IPS-15b (cell line): ENCODE measurements around the gene LOXHD1.
A peak's percentile ranks its signal among the peaks of the same experiment; 100 is the strongest.

Experiments used
- H3K27me3 ChIP-seq: one replicate; pipeline ENCODE4 v1.6.1; 2013; ENCODE audit warnings: low read length; ENCODE audit not compliant: control insufficient read depth, insufficient read depth
- H3K36me3 ChIP-seq: one replicate; pipeline ENCODE4 v1.6.1; 2013; ENCODE audit warnings: low read length; ENCODE audit not compliant: control insufficient read depth, insufficient read depth
- H3K4me1 ChIP-seq: one replicate; pipeline ENCODE4 v1.6.1; 2013; ENCODE audit warnings: mild to moderate bottlenecking, low read length; ENCODE audit not compliant: control insufficient read depth, insufficient read depth
- H3K4me3 ChIP-seq: one replicate; pipeline ENCODE4 v1.5.1; 2013; ENCODE audit warnings: low read depth, low read length
- H3K9ac ChIP-seq: one replicate; pipeline ENCODE4 v1.6.1; 2013; ENCODE audit warnings: low read depth, mild to moderate bottlenecking, low read length
- H3K9me3 ChIP-seq: one replicate; pipeline ENCODE4 v1.6.1; 2013; ENCODE audit warnings: mild to moderate bottlenecking, low read length; ENCODE audit not compliant: control insufficient read depth, insufficient read depth

The LOXHD1 gene

DNA sequence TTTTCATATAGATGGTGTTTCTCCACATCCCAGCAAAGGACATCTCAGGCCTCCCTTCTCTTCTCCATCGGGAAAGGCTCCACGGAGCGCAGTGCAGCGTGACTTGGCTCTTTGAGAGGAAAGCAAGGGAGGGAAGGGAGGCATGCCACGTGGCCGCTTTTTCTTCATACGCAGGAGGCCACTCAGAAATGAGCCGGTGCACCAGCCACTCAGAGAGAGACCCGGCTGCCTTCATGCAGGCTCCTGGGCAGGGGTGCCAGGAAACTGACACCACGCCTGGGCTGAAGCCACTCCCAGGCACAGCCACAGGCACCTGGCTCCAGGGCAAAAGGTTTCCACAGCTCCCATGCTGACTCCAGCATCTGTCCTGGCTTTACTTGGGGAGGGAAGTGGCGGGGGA is 11.1 kb upstream of the LOXHD1 start:
- no peak overlapping the region for H3K4me3 ChIP-seq

DNA sequence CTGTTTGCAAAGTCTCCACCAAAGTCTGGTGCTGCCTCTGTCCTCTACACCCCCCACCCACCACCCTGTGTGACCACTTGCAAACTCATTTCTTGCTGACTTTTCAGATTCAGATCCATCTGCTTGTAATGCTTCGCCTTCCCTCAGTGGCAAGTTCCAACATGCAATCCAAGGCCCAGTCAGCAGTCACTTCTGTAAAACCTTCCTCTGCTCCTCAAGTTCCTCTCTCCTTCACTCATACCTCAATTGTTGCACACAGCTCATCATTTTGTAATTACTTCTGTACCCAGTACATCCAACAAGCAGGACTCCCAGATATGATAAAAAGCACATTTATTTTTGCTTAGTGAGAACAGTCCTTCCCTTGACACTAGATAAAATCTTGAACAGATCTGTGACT is 6.5 kb upstream of the LOXHD1 start:
- Histone ChIP-seq H3K36me3 (no peaks in the 10 kb centered on the region), H3K4me3 (no peak overlapping the region), H3K27me3 (no peaks in the 10 kb centered on the region), H3K9me3 (no peaks in the 10 kb centered on the region), H3K4me1 (no peaks in the 10 kb centered on the region), H3K9ac (no peak overlapping the region)

More for the DNA sequence above, 11.1 kb upstream of the LOXHD1 start:
- Histone ChIP-seq H3K4me1 (no peaks in the 10 kb centered on the region), H3K9ac (no peak overlapping the region), H3K9me3 (no peaks in the 10 kb centered on the region), H3K27me3 (no peaks in the 10 kb centered on the region), H3K36me3 (no peaks in the 10 kb centered on the region)

DNA sequence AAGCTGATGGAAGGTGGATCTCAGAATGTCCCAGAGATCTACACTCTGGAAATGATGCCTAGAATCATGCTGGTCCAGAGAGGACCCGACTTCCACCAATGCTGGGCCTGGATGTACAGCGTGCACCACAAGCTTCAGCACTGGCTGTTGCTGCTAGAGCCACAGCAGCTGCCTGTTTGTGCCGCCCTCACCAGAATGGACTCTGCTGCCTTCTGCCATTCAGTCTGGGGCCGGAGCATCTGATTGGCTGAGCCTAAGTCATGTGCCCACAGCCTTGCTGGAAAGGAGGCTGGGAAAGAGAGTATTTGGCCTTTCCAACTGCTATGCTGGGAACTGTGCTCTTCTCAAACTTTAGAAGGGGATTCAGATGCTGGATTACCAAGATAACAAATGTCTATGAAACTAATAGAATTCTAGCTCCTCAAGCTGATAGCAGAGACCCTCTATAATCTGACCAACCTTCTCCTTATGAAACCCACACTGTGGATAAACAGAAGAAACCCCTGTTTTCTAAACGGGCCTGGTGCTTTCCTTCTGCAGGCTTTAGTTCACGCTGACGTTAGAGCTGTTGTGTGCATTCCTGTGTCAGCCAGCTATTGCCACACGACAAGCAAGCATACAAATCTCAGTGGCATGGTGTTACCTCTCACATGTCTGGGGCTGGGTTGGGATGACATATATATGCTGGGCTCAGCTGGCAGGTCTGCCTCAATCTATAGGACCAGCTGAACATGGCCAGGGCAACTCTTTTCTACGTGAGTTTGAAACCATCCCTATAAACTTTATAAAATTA is 4.1 kb upstream of the LOXHD1 start:
- H3K9ac ChIP-seq = no peak overlapping the region
- no peak overlapping the region for H3K4me3 ChIP-seq
- no peaks in the 10 kb centered on the region for H3K27me3 ChIP-seq
- H3K36me3 ChIP-seq = no peaks in the 10 kb centered on the region
- peaks cover 7% of the 10 kb centered on the region for H3K4me1 ChIP-seq
- no peaks in the 10 kb centered on the region for H3K9me3 ChIP-seq

DNA sequence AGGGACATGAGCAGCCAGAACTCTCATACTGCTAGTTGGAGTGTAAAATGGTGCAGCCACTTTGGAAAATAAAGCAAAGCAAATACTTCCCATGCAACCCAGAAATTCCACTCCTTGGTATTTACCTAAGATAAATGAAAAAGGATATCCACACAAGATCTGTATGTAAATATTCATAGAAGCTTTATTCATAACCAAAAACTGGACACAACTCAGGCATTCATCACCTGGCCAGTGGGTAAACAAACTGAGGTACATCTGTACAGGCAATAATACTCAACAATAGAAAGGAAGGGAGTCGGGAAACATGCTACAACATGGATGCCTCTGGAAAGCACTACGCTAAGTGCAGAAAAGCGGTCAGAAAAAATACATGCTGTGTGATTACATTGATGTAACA is 2.5 kb upstream of the LOXHD1 start:
- no peak overlapping the region for H3K9ac ChIP-seq
- H3K4me3 ChIP-seq = no peak overlapping the region
- H3K27me3 ChIP-seq = no peaks in the 10 kb centered on the region
- H3K36me3 ChIP-seq = no peaks in the 10 kb centered on the region
- peaks cover 7% of the 10 kb centered on the region for H3K4me1 ChIP-seq
- no peaks in the 10 kb centered on the region for H3K9me3 ChIP-seq

DNA sequence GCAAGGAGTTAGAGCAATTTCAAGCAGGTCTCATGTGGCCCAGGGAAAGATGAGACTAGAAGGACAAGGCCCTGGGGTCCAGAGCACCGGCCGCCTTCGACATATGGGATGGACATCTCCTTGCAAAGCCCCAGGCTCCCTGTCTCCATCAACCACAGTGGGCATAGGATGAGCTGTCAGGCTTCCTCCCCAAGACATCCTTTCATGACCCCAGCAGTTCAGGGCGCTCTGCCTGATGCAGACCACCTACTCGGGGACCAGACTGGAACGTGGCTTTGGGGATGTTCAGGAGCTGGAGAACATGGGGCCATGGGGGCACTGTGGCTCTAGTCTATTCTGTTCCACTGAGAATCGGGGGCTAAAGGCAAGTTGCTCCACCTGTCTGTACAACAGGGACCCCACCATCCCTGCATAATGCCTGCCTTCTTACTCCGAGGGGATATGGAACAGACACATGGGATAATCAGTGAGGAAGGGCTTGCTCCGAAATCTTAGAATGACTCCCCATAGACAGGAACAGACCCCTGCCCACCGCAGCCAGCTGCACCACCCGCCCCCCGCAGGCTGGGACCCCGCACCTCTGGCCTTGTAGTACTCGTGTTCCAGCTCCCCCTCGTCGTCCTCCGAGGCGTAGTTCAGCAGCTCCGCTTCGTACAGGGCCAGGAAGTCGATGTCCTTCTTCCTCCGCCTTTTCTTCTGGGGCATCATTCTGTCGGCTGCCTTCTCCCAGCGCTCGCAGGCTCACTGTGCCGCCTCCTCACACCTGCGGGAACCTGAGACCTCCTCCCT is 500 bp downstream of the LOXHD1 start:
- Histone ChIP-seq H3K27me3 (no peaks in the 10 kb centered on the region), H3K36me3 (no peaks in the 10 kb centered on the region), H3K4me1 (peaks cover 7% of the 10 kb centered on the region), H3K9ac (no peak overlapping the region), H3K4me3 (peak overlapping the region; percentile 13), H3K9me3 (no peaks in the 10 kb centered on the region)

DNA sequence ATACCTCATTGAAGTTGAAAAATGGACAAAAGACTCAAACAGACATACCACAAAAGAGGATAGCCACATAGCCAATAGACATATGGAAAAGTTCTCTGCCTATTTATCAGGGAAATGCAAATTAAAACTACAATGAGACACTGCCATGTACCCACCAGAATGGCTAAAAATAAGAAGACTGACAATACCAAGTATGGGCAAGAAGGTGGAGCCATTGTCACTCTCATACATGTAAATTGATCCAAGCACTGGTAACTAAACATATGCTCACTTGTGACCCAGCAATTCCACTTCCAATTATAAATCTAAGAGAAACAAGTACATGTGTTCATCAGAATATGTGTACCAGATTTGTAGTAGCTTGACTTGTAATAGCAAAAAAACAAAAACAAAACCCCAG is 4.6 kb downstream of the LOXHD1 start:
- H3K4me1 ChIP-seq = peaks cover 2% of the 10 kb centered on the region
- no peak overlapping the region for H3K9ac ChIP-seq
- no peaks in the 10 kb centered on the region for H3K27me3 ChIP-seq
- H3K36me3 ChIP-seq = no peaks in the 10 kb centered on the region
- H3K9me3 ChIP-seq = no peaks in the 10 kb centered on the region
- no peak overlapping the region for H3K4me3 ChIP-seq

DNA sequence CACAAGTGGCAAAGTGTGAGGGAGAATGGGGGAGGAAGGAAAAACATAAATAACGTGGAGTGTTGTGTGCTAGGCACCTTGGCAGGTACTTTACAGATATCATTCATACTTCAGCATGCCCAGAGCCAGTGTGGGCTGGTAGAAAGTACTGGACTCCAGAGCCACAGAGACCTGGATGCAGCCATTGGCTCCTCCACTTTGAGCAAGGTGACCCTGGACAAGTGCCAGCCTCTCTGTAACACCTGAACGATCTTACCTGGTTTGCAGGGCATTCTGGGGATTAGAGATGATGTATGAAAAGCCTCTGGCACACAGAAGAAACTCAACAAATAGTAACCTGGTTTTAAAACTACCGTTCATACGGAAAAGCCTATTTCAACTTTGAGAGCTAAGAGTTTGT is 6.3 kb downstream of the LOXHD1 start:
- no peaks in the 10 kb centered on the region for H3K9me3 ChIP-seq
- no peaks in the 10 kb centered on the region for H3K36me3 ChIP-seq
- no peak overlapping the region for H3K9ac ChIP-seq
- no peaks in the 10 kb centered on the region for H3K4me1 ChIP-seq
- no peak overlapping the region for H3K4me3 ChIP-seq
- H3K27me3 ChIP-seq = no peaks in the 10 kb centered on the region

DNA sequence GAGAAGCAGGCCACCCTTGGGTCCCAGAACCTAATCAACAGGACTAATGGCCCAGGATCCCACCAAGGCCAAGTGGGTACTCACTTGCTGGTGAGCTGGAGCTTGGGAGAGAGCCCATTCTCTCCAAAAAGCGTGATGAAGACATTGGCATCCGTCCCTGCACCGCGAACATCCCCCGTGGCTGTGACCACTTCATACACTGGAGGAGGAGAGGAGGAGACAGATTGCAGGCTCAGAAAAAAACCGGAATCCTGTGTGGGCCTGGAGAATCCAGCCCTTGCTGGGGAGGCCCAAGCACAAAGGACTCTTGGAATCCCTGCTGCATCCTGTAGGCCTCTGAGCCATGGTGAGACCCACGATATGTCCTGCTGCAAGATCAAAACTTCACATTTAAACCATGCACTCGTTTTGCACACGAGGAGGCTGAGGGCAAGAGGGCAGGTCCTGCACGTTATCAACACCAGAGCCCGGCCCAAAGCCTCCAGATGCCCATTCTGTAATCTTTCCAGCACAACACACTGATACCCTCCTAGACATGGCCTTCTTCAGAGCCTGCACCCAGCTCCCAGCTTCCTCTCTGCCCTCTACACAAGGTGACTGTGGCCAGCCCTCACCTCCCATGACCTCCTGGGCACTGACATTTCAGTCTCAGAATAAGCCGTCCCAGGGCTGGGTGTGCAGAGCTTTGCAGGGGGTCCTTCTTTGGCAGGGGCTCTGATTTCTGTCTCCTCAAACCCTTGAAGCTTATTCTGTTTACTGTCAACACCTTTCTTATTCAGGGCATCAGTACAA is 7.8 kb downstream of the LOXHD1 start:
- Histone ChIP-seq H3K4me1 (no peaks in the 10 kb centered on the region), H3K36me3 (no peaks in the 10 kb centered on the region), H3K27me3 (no peaks in the 10 kb centered on the region), H3K4me3 (no peak overlapping the region), H3K9me3 (no peaks in the 10 kb centered on the region), H3K9ac (no peak overlapping the region)

DNA sequence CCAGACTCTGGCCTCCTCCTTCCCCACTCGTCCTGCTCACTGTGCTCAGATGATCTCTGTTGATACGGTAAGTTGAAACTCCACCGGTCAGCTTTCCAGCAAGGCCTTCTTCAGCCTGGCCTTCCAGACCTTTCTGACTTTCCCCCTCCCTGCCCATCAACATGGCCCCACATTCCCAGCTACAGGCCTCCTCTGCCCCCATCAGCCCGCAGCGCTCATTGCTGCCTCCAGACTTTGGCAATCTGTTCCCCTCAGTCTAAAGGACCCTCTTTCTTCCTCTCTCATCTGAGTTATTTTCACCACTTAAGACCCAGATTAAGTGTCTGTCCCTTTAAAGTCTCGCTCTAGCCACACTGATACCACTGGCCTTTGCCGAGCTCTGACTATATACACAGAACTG is 10.6 kb downstream of the LOXHD1 start:
- Histone ChIP-seq H3K4me1 (no peaks in the 10 kb centered on the region), H3K36me3 (no peaks in the 10 kb centered on the region), H3K27me3 (no peaks in the 10 kb centered on the region), H3K9ac (no peak overlapping the region), H3K4me3 (no peak overlapping the region), H3K9me3 (no peaks in the 10 kb centered on the region)

DNA sequence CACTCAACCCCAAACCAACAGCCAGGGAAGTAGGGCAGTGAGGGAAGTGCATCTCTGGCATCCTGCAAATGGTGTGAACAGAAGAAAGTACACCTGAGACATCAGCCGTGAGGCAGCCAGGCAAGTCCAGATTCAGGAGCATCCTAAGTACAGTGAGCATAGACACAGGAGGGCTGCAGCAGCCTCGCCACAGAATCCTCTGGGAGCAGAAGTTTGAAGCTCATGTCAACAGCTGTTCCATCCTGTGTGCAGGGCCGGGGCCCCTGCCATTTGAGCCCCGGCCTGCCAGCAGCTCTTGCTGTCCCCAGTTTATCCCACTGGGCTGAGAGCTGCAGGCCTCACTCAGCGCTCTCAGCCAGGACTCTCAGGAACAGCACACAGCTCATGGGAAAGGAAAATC is 14.5 kb downstream of the LOXHD1 start:
- no peaks in the 10 kb centered on the region for H3K9me3 ChIP-seq

DNA sequence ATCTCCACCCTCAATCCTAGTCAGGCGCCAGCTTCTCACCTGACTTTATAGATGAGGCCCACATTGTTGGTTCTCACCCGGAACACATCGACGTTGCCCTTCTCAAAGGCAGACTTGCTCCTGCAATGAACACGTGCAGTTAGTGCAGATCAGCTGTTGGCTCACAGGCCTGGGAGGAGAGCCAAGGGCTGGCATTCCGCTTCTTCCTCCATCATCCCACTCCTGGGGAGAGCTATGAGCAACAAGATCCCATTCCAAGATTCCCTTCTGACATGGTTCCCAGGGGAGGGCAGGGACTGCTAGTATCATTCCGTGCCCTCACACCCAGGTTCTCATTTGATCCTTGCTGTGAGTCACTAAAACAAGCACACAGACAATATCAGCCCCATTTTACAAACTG is 15.1 kb downstream of the LOXHD1 start:
- no peaks in the 10 kb centered on the region for H3K9me3 ChIP-seq
- no peaks in the 10 kb centered on the region for H3K4me1 ChIP-seq
- H3K36me3 ChIP-seq = no peaks in the 10 kb centered on the region
- no peaks in the 10 kb centered on the region for H3K27me3 ChIP-seq
- no peak overlapping the region for H3K4me3 ChIP-seq
- no peak overlapping the region for H3K9ac ChIP-seq

More for the DNA sequence above, 14.5 kb downstream of the LOXHD1 start:
- Histone ChIP-seq H3K36me3 (no peaks in the 10 kb centered on the region), H3K9ac (no peak overlapping the region), H3K4me3 (no peak overlapping the region), H3K27me3 (no peaks in the 10 kb centered on the region), H3K4me1 (no peaks in the 10 kb centered on the region)
